ENCODE results near the gene BRD7. TPM values are rescaled to one million over a fixed set of nuclear protein-coding genes. Genes with fewer than 3 reads are reported as not detected.

The BRD7 gene
- total and polyA plus RNA-seq, 2 of the 13 experiments (the other 11 are each of a cell fraction or from before 2014, with no cell fraction given) = 82.3 to 149 TPM

DNA sequence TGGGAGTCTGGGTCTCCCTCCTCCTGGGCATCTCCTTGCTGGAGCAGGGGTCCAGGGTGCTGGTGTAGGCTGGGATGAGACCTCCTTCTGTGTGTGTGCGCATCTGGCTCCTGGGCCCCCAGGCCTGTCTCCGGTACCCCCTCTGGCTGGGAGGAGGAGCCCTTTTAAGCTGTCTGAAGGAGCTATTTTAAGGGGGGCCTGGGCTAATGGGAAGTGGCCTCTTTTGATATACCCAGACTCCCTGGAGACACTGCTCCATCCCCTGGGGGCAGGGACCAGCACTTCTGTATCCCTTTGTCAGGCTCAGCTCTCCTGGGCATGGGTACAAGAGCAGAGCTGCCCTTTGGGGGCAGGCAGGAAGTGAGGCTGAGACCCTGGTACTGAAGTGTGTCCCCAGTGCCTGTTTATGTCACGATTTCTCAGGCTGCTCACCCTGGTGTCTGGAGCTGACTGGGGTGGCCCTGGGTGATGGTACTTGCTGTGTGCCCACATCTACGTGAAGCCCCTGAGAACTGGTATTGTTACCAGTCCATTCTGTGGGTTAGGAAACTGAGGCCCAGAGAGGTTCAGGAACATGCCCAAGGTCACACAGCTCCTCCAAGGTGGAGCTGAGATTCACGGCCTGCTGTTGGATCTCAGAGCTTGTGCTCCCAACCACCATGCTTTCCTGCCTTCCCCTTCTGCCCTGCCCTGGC is 96.0 kb downstream of the BRD7 start:
- Histone ChIP-seq H3K27me3 (ENCODE audit: control insufficient read depth in 1 of 2, insufficient read depth in 2 of 2, low read length in 2 of 2) (peaks cover 2 to 26% of the 10 kb centered on the region in 2 experiments; a peak in 3 of 5 replicates), H3K27ac (ENCODE audit: extremely low read length, insufficient read depth, low read length) (no peak overlapping the region), H3K36me3 (replicated peaks in 1 of 2; ENCODE audit: control insufficient read depth in 1 of 2, insufficient read depth in 2 of 2, low read length in 2 of 2) (no peaks in the 10 kb centered on the region), H3K4me1 (ENCODE audit: insufficient read depth, low read length) (peaks cover 31% of the 10 kb centered on the region), H3K79me2 (ENCODE audit: insufficient read depth, low read length) (no peaks in the 10 kb centered on the region), H4K20me1 (ENCODE audit: insufficient read depth, low read length) (no peaks in the 10 kb centered on the region), H3K9me3 (ENCODE audit: low read length) (no peaks in the 10 kb centered on the region), H3K4me3 (replicated peaks in 1 of 3; ENCODE audit: insufficient read depth in 1 of 3, low read depth in 2 of 3, low read length in 3 of 3) (no peak overlapping the region), H2AFZ (ENCODE audit: low read length) (no peak overlapping the region), H3K9ac (ENCODE audit: insufficient read depth, low read depth, low read length) (no peak overlapping the region), H3K4me2 (ENCODE audit: low read depth, low read length) (no peak overlapping the region)
- no peak for FAIRE-seq
- ChIA-PET POLR2A (interaction anchor here (1.2 kb wide), 1 partner anchor 40 kb away, joined by 3 read pairs; no protein-coding TSS in a partner anchor), CTCF (ENCODE audit: low intra/inter-chr PET ratio, low total read pairs) (no interaction called here)
- TF ChIP-seq ZNF598 (CRISPR knock-in tag; IDR thresholded peaks at IDR 0.05; ENCODE audit: borderline replicate concordance) (no peak), ATF4 (CRISPR knock-in tag; IDR thresholded peaks at IDR 0.05) (no peak), ZNF768 (CRISPR knock-in tag; IDR thresholded peaks at IDR 0.05) (peak; percentile 94)
- TF ChIP-seq, protein P1, sequence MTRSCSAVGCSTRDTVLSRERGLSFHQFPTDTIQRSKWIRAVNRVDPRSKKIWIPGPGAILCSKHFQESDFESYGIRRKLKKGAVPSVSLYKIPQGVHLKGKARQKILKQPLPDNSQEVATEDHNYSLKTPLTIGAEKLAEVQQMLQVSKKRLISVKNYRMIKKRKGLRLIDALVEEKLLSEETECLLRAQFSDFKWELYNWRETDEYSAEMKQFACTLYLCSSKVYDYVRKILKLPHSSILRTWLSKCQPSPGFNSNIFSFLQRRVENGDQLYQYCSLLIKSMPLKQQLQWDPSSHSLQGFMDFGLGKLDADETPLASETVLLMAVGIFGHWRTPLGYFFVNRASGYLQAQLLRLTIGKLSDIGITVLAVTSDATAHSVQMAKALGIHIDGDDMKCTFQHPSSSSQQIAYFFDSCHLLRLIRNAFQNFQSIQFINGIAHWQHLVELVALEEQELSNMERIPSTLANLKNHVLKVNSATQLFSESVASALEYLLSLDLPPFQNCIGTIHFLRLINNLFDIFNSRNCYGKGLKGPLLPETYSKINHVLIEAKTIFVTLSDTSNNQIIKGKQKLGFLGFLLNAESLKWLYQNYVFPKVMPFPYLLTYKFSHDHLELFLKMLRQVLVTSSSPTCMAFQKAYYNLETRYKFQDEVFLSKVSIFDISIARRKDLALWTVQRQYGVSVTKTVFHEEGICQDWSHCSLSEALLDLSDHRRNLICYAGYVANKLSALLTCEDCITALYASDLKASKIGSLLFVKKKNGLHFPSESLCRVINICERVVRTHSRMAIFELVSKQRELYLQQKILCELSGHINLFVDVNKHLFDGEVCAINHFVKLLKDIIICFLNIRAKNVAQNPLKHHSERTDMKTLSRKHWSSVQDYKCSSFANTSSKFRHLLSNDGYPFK (CRISPR knock-in tag; IDR thresholded peaks at IDR 0.05; ENCODE audit: borderline replicate concordance) = no peak
- intact Hi-C loops (cut with micrococcal nuclease; ENCODE audit: unreplicated experiment) = no loop called here
- in situ Hi-C loops (cut with HindIII; ENCODE audit: extremely low pct_ligation_motif_present, low pct_unique_long_range_greater_than_20kb) = loop anchor here (5.0 kb wide), 1 partner anchor 49 kb away; no protein-coding TSS in a partner anchor
- BruUV-seq (replicated peaks) = no TSS peak
- no peak for ATAC-seq
- DNase-seq (ENCODE audit: low spot score) = no peak
- 41% methylated on average over 4 of the region's 5 CpGs for WGBS (ENCODE audit: low lambda C conversion rate)

All from HepG2 (cell line).